Measurements from ENCODE around the gene NDFIP1. TPM values are rescaled to one million over a fixed set of nuclear protein-coding genes. Genes with fewer than 3 reads are reported as not detected.

NDFIP1 gene
- total RNA-seq, 1 donor from 2014 or later: 56.1 TPM

DNA sequence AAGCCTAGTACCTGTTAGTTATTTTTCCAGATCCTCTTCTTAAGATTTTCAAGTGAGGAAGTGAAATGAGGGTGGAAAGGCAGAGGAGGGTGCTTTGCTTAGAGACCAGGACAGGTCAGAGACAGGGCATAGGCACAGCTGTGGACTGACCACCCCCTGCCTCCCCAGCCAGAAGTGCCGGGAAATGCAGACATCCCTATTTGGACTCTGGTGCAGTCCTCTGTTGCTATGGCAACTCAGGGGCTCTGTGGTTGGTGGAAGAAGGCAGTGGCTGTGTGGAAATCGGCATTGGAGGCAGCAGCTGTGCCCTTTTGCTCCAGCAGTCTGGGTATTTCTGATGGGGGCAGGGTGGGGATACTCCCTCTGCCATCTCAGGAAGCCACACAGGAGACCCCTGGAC lies 43.3 kb upstream of the NDFIP1 start:
- peak; percentile 72 for DNase-seq
- H3K9me3 Mint-ChIP-seq (ENCODE audit: unreplicated experiment): peaks cover 4% of the 10 kb centered on the region
- no peak for TF ChIP-seq CTCF (IDR thresholded peaks at IDR 0.05; ENCODE audit: partially characterized antibody, unreplicated experiment)
- H3K4me3 Mint-ChIP-seq (ENCODE audit: unreplicated experiment): peak overlapping the region; percentile 67
- peaks cover 24% of the 10 kb centered on the region for H3K4me1 Mint-ChIP-seq (ENCODE audit: low read depth, unreplicated experiment)
- H3K27me3 Mint-ChIP-seq (ENCODE audit: unreplicated experiment): peaks cover 3% of the 10 kb centered on the region
- peak overlapping the region; percentile 77 for H3K27ac Mint-ChIP-seq (ENCODE audit: unreplicated experiment)
- no peaks in the 10 kb centered on the region for H3K36me3 Mint-ChIP-seq (ENCODE audit: unreplicated experiment)

GRCh38 chr5:142069606-142070399 lies 38.8 kb upstream of the NDFIP1 start:
- Mint-ChIP-seq H3K27me3 (ENCODE audit: unreplicated experiment) (peaks cover 3% of the 10 kb centered on the region), H3K36me3 (ENCODE audit: unreplicated experiment) (peaks cover 6% of the 10 kb centered on the region), H3K4me1 (ENCODE audit: low read depth, unreplicated experiment) (peaks cover 12% of the 10 kb centered on the region), H3K4me3 (ENCODE audit: unreplicated experiment) (no peak overlapping the region), H3K27ac (ENCODE audit: unreplicated experiment) (no peak overlapping the region), H3K9me3 (ENCODE audit: unreplicated experiment) (peaks cover 6% of the 10 kb centered on the region)
- no peak for TF ChIP-seq CTCF (IDR thresholded peaks at IDR 0.05; ENCODE audit: partially characterized antibody, unreplicated experiment)
- no peak for DNase-seq

DNA sequence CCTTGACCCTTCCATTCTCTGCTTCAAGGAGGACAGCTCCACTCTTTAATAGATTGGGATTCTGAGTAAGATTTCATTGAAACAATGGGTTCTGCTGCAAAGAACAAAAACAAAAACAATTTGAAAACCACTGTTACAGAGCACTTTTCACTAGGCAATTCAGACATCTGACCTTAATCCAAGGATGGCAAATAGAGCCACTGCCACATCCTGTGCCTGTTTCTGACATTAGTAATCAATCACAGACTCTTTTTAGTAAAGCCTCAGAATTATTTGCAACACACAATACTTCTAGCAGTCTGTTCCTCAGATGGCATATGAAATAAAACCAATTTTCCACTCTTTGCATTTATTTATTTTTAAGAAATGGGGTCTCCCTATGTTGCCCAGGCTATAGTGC lies 37.8 kb upstream of the NDFIP1 start:
- TF ChIP-seq CTCF (IDR thresholded peaks at IDR 0.05; ENCODE audit: partially characterized antibody, unreplicated experiment): no peak
- Mint-ChIP-seq H3K9me3 (ENCODE audit: unreplicated experiment) (peaks cover 2% of the 10 kb centered on the region), H3K4me1 (ENCODE audit: low read depth, unreplicated experiment) (peaks cover 4% of the 10 kb centered on the region), H3K27ac (ENCODE audit: unreplicated experiment) (no peak overlapping the region), H3K36me3 (ENCODE audit: unreplicated experiment) (peaks cover 6% of the 10 kb centered on the region), H3K27me3 (ENCODE audit: unreplicated experiment) (no peaks in the 10 kb centered on the region), H3K4me3 (ENCODE audit: unreplicated experiment) (no peak overlapping the region)
- no peak for DNase-seq

DNA sequence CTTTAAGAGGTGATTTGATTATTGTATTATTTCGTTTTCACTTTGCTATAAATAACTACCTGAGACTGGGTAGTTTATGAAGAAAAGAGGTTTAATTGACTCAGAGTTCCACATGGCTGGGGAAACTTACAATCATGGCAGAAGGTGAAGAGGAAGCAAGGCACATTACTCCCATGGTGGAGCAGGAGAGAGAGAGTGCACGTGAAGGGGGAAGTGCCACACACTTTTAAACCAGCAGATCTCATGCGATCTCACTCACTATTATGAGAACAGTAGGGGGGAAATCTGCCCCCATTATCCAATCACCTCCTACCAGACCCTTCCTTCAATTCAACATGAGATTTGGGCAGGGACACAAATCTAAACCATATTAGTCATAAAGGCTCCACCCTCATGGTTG lies 36.1 kb upstream of the NDFIP1 start:
- DNase-seq: no peak
- TF ChIP-seq CTCF (IDR thresholded peaks at IDR 0.05; ENCODE audit: partially characterized antibody, unreplicated experiment): no peak
- Mint-ChIP-seq H3K4me1 (ENCODE audit: low read depth, unreplicated experiment) (no peaks in the 10 kb centered on the region), H3K27ac (ENCODE audit: unreplicated experiment) (no peak overlapping the region), H3K36me3 (ENCODE audit: unreplicated experiment) (peaks cover 6% of the 10 kb centered on the region), H3K4me3 (ENCODE audit: unreplicated experiment) (no peak overlapping the region), H3K27me3 (ENCODE audit: unreplicated experiment) (no peaks in the 10 kb centered on the region), H3K9me3 (ENCODE audit: unreplicated experiment) (peaks cover 4% of the 10 kb centered on the region)

GRCh38 chr5:142073362-142073988 lies 35.1 kb upstream of the NDFIP1 start:
- H3K4me1 Mint-ChIP-seq (ENCODE audit: low read depth, unreplicated experiment): no peaks in the 10 kb centered on the region
- peaks cover 4% of the 10 kb centered on the region for H3K9me3 Mint-ChIP-seq (ENCODE audit: unreplicated experiment)
- peaks cover 4% of the 10 kb centered on the region for H3K27me3 Mint-ChIP-seq (ENCODE audit: unreplicated experiment)
- no peak for DNase-seq
- H3K4me3 Mint-ChIP-seq (ENCODE audit: unreplicated experiment): no peak overlapping the region
- no peak for TF ChIP-seq CTCF (IDR thresholded peaks at IDR 0.05; ENCODE audit: partially characterized antibody, unreplicated experiment)
- no peak overlapping the region for H3K27ac Mint-ChIP-seq (ENCODE audit: unreplicated experiment)
- peaks cover 6% of the 10 kb centered on the region for H3K36me3 Mint-ChIP-seq (ENCODE audit: unreplicated experiment)

Measured in glutamatergic neuron (in vitro differentiated cells).